Stimulated activated CD4-positive, alpha-beta T cell treated with anti-CD3 and anti-CD28 coated beads, Interleukin-15, amount 100 ng/mL, for 24 hours (primary cell): ENCODE data around the gene KCNIP2.

ENCODE experiments used
- DNase-seq: peaks from one replicate; pipeline ENCODE4 v3.0.0-alpha.2; 2020

Gene KCNIP2

GRCh38 chr10:101851411-101852116 lies 8.0 kb upstream of the KCNIP2 start:
- no peak for DNase-seq

- no peak for DNase-seq
These were observed 7.1 kb upstream of the KCNIP2 start for GRCh38 chr10:101850749-101851148.

GRCh38 chr10:101848894-101849351 lies 5.3 kb upstream of the KCNIP2 start:
- DNase-seq = no peak

- no peak for DNase-seq
These were observed 4.8 kb upstream of the KCNIP2 start for GRCh38 chr10:101848408-101848807.

- no peak for DNase-seq
These were observed 2.3 kb upstream of the KCNIP2 start for GRCh38 chr10:101845893-101846292.

- no peak for DNase-seq
These were observed 1.8 kb downstream of the KCNIP2 start for GRCh38 chr10:101841826-101842225.

GRCh38 chr10:101840741-101841453 lies 2.7 kb downstream of the KCNIP2 start:
- peak; percentile 84 for DNase-seq

- peak; percentile 52 for DNase-seq
These were observed 3.4 kb downstream of the KCNIP2 start for GRCh38 chr10:101840102-101840684.

GRCh38 chr10:101839416-101840063 lies 4.1 kb downstream of the KCNIP2 start:
- peak; percentile 80 for DNase-seq

- no peak for DNase-seq
These were observed 4.6 kb downstream of the KCNIP2 start for GRCh38 chr10:101839002-101839401.

- no peak for DNase-seq
These were observed 5.1 kb downstream of the KCNIP2 start for GRCh38 chr10:101838416-101838970.

GRCh38 chr10:101837748-101838147 lies 5.9 kb downstream of the KCNIP2 start:
- DNase-seq = no peak

GRCh38 chr10:101835362-101835761 lies 8.2 kb downstream of the KCNIP2 start:
- DNase-seq = no peak

GRCh38 chr10:101834341-101834740 lies 9.3 kb downstream of the KCNIP2 start:
- peak; percentile 29 for DNase-seq

GRCh38 chr10:101833466-101833865 lies 10.1 kb downstream of the KCNIP2 start:
- no peak for DNase-seq

GRCh38 chr10:101832325-101832771 lies 11.3 kb downstream of the KCNIP2 start:
- DNase-seq = no peak

GRCh38 chr10:101831169-101831811 lies 12.3 kb downstream of the KCNIP2 start:
- no peak for DNase-seq

- peak; percentile 93 for DNase-seq
These were observed 13.1 kb downstream of the KCNIP2 start for GRCh38 chr10:101830322-101831168.

GRCh38 chr10:101829561-101830315 lies 13.9 kb downstream of the KCNIP2 start:
- DNase-seq = peak; percentile 68

- DNase-seq = no peak
These were observed 14.6 kb downstream of the KCNIP2 start for GRCh38 chr10:101828766-101829551.
